Measurements from ENCODE around the gene KDM2B. TPM values are rescaled to one million over a fixed set of nuclear protein-coding genes. Genes with fewer than 3 reads are reported as not detected.

Gene KDM2B
- total RNA-seq, 1 experiment from 2014 or later = 15.5 TPM

GRCh38 chr12:121465921-121466793, 114.7 kb downstream of the KDM2B start:
- peak; percentile 25 for DNase-seq (ENCODE audit: unreplicated experiment)
- ChIA-PET POLR2A (interaction anchor here (0.6 to 1.9 kb wide), 5 partner anchors 13 to 114 kb away, joined by 3 to 7 read pairs (median 3); partner anchors contain the start of genes ANAPC5 and RNF34), CTCF (interaction anchor here (0.6 to 1.4 kb wide), 3 partner anchors 23 to 498 kb away, joined by 3 to 4 read pairs (median 3); no protein-coding TSS in a partner anchor)
- peak overlapping the region; percentile 67 for H3K27ac Mint-ChIP-seq (ENCODE audit: low read depth, unreplicated experiment)
- peaks cover 6% of the 10 kb centered on the region for H3K36me3 Mint-ChIP-seq (ENCODE audit: insufficient read depth, unreplicated experiment)
- intact Hi-C loops (cut with micrococcal nuclease) = no loop called here
- TSS peak; percentile 66 for BruUV-seq (replicated peaks)
- TF ChIP-seq, protein P1, sequence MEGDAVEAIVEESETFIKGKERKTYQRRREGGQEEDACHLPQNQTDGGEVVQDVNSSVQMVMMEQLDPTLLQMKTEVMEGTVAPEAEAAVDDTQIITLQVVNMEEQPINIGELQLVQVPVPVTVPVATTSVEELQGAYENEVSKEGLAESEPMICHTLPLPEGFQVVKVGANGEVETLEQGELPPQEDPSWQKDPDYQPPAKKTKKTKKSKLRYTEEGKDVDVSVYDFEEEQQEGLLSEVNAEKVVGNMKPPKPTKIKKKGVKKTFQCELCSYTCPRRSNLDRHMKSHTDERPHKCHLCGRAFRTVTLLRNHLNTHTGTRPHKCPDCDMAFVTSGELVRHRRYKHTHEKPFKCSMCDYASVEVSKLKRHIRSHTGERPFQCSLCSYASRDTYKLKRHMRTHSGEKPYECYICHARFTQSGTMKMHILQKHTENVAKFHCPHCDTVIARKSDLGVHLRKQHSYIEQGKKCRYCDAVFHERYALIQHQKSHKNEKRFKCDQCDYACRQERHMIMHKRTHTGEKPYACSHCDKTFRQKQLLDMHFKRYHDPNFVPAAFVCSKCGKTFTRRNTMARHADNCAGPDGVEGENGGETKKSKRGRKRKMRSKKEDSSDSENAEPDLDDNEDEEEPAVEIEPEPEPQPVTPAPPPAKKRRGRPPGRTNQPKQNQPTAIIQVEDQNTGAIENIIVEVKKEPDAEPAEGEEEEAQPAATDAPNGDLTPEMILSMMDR (IDR thresholded peaks at IDR 0.05; ENCODE audit: unreplicated experiment) = no peak
- peak overlapping the region; percentile 85 for H3K4me3 Mint-ChIP-seq (ENCODE audit: unreplicated experiment)
- H3K27me3 Mint-ChIP-seq (ENCODE audit: insufficient read depth, unreplicated experiment) = no peaks in the 10 kb centered on the region
- no peaks in the 10 kb centered on the region for H3K9me3 Mint-ChIP-seq (ENCODE audit: unreplicated experiment)
- peaks cover 9% of the 10 kb centered on the region for H3K4me1 Mint-ChIP-seq (ENCODE audit: insufficient read depth, unreplicated experiment)

GRCh38 chr12:121464331-121464730, 116.5 kb downstream of the KDM2B start:
- no peak overlapping the region for H3K27ac Mint-ChIP-seq (ENCODE audit: low read depth, unreplicated experiment)
- TF ChIP-seq, protein P1 (IDR thresholded peaks at IDR 0.05; ENCODE audit: unreplicated experiment) = no peak
- H3K9me3 Mint-ChIP-seq (ENCODE audit: unreplicated experiment) = no peaks in the 10 kb centered on the region
- H3K4me3 Mint-ChIP-seq (ENCODE audit: unreplicated experiment) = no peak overlapping the region
- peaks cover 9% of the 10 kb centered on the region for H3K4me1 Mint-ChIP-seq (ENCODE audit: insufficient read depth, unreplicated experiment)
- DNase-seq (ENCODE audit: unreplicated experiment) = no peak
- ChIA-PET POLR2A (interaction anchor here (0.7 to 1.3 kb wide), 3 partner anchors 8 to 1662 kb away, joined by 3 read pairs; no protein-coding TSS in a partner anchor), CTCF (interaction anchor here (1.1 to 1.4 kb wide), 3 partner anchors 14 to 169 kb away, joined by 3 to 4 read pairs (median 4); no protein-coding TSS in a partner anchor)
- intact Hi-C loops (cut with micrococcal nuclease) = no loop called here
- BruUV-seq (replicated peaks) = no TSS peak
- no peaks in the 10 kb centered on the region for H3K27me3 Mint-ChIP-seq (ENCODE audit: insufficient read depth, unreplicated experiment)
- H3K36me3 Mint-ChIP-seq (ENCODE audit: insufficient read depth, unreplicated experiment) = peaks cover 11% of the 10 kb centered on the region

DNA sequence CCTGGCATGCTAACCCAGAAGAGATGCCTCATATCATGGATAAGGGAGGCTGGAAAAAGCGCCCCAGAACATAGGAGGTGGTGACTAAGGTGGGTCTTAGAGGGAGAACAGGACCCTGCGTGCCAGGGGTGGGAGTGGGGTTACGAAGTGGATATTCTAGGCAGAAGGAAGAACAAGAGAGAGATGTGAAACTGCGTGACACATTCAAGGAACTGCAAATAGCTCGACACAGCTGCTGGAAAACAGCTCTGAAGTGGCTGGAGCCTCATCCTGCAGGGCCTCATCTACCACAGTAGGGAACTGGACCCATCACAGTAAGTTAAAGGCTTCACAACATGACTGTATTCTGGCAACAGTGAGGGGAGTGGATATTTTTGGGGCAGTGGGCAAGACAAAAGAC, 119.8 kb downstream of the KDM2B start:
- TF ChIP-seq, protein P1 (IDR thresholded peaks at IDR 0.05; ENCODE audit: unreplicated experiment) = no peak
- H3K4me3 Mint-ChIP-seq (ENCODE audit: unreplicated experiment) = no peak overlapping the region

GRCh38 chr12:121456551-121456950, 124.3 kb downstream of the KDM2B start:
- Mint-ChIP-seq H3K4me3 (ENCODE audit: unreplicated experiment) (no peak overlapping the region), H3K36me3 (ENCODE audit: insufficient read depth, unreplicated experiment) (peaks cover 13% of the 10 kb centered on the region), H3K9me3 (ENCODE audit: unreplicated experiment) (no peaks in the 10 kb centered on the region), H3K27me3 (ENCODE audit: insufficient read depth, unreplicated experiment) (no peaks in the 10 kb centered on the region), H3K4me1 (ENCODE audit: insufficient read depth, unreplicated experiment) (peaks cover 4% of the 10 kb centered on the region), H3K27ac (ENCODE audit: low read depth, unreplicated experiment) (no peak overlapping the region)
- CTCF ChIA-PET = interaction anchor here (4.8 kb wide), 1 partner anchor 14 kb away, joined by 19 read pairs; no protein-coding TSS in a partner anchor
- intact Hi-C loops (cut with micrococcal nuclease) = no loop called here
- BruUV-seq (replicated peaks) = no TSS peak
- TF ChIP-seq, protein P1 (IDR thresholded peaks at IDR 0.05; ENCODE audit: unreplicated experiment) = no peak
- no peak for DNase-seq (ENCODE audit: unreplicated experiment)
- POLR2A ChIA-PET = interaction anchor here (0.6 to 0.8 kb wide), 2 partner anchors 8 to 9 kb away, joined by 3 read pairs; no protein-coding TSS in a partner anchor

More for the DNA sequence above, 119.8 kb downstream of the KDM2B start:
- DNase-seq (ENCODE audit: unreplicated experiment) = no peak
- no peak overlapping the region for H3K27ac Mint-ChIP-seq (ENCODE audit: low read depth, unreplicated experiment)
- intact Hi-C loops (cut with micrococcal nuclease) = no loop called here
- peaks cover 17% of the 10 kb centered on the region for H3K36me3 Mint-ChIP-seq (ENCODE audit: insufficient read depth, unreplicated experiment)
- no peaks in the 10 kb centered on the region for H3K9me3 Mint-ChIP-seq (ENCODE audit: unreplicated experiment)
- CTCF ChIA-PET = interaction anchor here (0.6 to 2.3 kb wide), 3 partner anchors 18 to 812 kb away, joined by 3 to 11 read pairs (median 3); no protein-coding TSS in a partner anchor
- peaks cover 7% of the 10 kb centered on the region for H3K4me1 Mint-ChIP-seq (ENCODE audit: insufficient read depth, unreplicated experiment)
- POLR2A ChIA-PET = no interaction called here
- no peaks in the 10 kb centered on the region for H3K27me3 Mint-ChIP-seq (ENCODE audit: insufficient read depth, unreplicated experiment)
- no TSS peak for BruUV-seq (replicated peaks)
